Activated T-helper 2 cell treated with anti-CD3 and anti-CD28 coated beads, Interferon-gamma antibody, Interleukin-2, Interleukin-4, amounts not matched to agents 10 μg/mL and 5 μg/mL and 100 μg/mL, durations not matched to agents 14 hours and 24 hours and 36 hours (primary cell): ENCODE results near the gene MYBL2. TPM values are rescaled to one million over a fixed set of nuclear protein-coding genes. Genes with fewer than 3 reads are reported as not detected.
A peak's percentile ranks its signal among the peaks of the same experiment; 100 is the strongest.

Experiments used
- DNase-seq: peaks from one replicate; pipeline ENCODE4 v3.0.0; 2021; ENCODE audit warnings: low spot score
- H3K27ac Mint-ChIP-seq: one replicate; pipeline ENCODE4 v1.8.0; 2021; ENCODE audit warnings: mixed read lengths
- H3K27me3 Mint-ChIP-seq: one replicate; pipeline ENCODE4 v1.8.0; 2021; ENCODE audit warnings: low read depth, mixed read lengths
- H3K36me3 Mint-ChIP-seq: one replicate; pipeline ENCODE4 v1.8.0; 2021; ENCODE audit warnings: low read depth, mixed read lengths
- H3K4me1 Mint-ChIP-seq: one replicate; pipeline ENCODE4 v1.8.0; 2021; ENCODE audit warnings: low read depth, mixed read lengths
- H3K4me3 Mint-ChIP-seq: one replicate; pipeline ENCODE4 v1.8.0; 2021; ENCODE audit warnings: low read depth, mild to moderate bottlenecking, moderate library complexity, mixed read lengths
- H3K9me3 Mint-ChIP-seq: one replicate; pipeline ENCODE4 v1.8.0; 2021; ENCODE audit warnings: mixed read lengths
- intact Hi-C: fragments of 100-400 bp; cut with micrococcal nuclease; formaldehyde crosslinking; loops from one replicate; pipeline ENCODE4 v1.15.1; 2023
- total RNA-seq: library from RNA; stranded (reverse); gene quantifications from 2 replicates; pipeline ENCODE4 v1.2.3, GENCODE V29; 2022

Gene MYBL2
- total RNA-seq, 1 donor from 2014 or later: 88.6 TPM

DNA sequence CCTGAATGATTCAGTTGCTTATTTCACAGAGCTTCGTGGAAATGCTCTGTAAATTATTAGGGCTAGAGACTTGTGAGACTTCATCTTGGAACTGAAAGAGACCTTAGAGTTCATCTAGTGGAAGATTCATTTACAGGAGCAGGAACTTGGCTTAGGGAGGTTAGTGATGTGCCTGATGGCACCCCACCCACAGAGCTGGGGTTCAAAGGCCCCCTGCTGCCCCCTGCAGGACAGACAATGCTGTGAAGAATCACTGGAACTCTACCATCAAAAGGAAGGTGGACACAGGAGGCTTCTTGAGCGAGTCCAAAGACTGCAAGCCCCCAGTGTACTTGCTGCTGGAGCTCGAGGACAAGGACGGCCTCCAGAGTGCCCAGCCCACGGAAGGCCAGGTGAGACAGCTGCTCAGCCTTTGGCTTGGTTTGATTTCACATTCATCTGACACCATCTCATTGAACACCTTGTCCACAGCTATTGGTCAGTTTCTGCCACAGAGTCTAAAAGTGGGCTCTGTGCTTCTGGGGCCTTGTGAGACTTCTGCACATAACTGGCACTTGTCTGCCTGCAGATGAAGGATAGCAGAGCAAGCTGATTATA is 25.1 kb downstream of the MYBL2 start:
- intact Hi-C loops: loop anchor here (1.0 kb wide), 2 partner anchors 154 to 243 kb away; no protein-coding TSS in a partner anchor
- Mint-ChIP-seq H3K36me3 (peaks cover 29% of the 10 kb centered on the region), H3K27ac (no peak overlapping the region), H3K9me3 (no peaks in the 10 kb centered on the region), H3K4me3 (no peak overlapping the region), H3K27me3 (no peaks in the 10 kb centered on the region), H3K4me1 (peaks cover 4% of the 10 kb centered on the region)
- peak; percentile 41 for DNase-seq

DNA sequence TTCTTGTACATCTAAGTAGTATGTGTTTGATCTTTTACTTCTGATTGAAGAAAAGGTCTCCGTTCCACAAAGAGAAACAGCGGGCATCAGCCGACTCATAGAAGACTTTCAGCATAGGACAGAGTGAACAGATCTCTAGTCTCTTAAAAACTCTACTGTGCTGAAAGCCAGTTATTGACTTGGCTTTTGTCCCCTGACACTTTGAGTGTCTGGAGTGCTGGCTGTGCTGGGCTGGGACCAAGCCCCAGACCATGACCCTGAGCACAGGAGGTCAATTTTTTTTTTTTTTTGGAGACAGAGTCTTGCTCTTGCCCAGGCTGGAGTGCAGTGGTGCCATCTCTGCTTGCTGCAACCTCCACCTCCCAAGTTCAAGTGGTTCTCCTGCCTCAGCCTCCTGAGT is 27.8 kb downstream of the MYBL2 start:
- no peak overlapping the region for H3K4me3 Mint-ChIP-seq
- peaks cover 25% of the 10 kb centered on the region for H3K36me3 Mint-ChIP-seq
- intact Hi-C loops: no loop called here
- no peaks in the 10 kb centered on the region for H3K9me3 Mint-ChIP-seq
- peaks cover 4% of the 10 kb centered on the region for H3K4me1 Mint-ChIP-seq
- DNase-seq: no peak
- no peaks in the 10 kb centered on the region for H3K27me3 Mint-ChIP-seq
- no peak overlapping the region for H3K27ac Mint-ChIP-seq

DNA sequence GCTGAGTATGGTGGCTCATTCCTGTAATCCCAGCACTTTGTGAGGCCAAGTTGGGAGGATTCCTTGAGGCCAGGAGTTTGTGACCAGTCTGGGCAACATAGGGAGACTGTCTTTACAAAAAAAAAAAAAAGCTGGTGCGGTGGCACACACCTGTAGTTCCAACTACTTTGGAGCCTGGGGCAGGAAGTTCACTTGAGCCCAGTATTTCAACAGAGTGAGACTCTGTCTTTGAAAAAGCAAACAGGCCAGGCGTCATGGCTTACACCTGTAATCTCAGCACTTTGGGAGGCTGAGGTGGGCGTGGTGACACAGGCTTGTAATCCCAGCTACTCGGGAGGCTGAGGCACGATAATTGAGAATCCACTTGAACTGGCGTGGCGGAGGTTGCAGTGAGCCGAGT is 28.7 kb downstream of the MYBL2 start:
- intact Hi-C loops: no loop called here
- H3K9me3 Mint-ChIP-seq: no peaks in the 10 kb centered on the region

DNA sequence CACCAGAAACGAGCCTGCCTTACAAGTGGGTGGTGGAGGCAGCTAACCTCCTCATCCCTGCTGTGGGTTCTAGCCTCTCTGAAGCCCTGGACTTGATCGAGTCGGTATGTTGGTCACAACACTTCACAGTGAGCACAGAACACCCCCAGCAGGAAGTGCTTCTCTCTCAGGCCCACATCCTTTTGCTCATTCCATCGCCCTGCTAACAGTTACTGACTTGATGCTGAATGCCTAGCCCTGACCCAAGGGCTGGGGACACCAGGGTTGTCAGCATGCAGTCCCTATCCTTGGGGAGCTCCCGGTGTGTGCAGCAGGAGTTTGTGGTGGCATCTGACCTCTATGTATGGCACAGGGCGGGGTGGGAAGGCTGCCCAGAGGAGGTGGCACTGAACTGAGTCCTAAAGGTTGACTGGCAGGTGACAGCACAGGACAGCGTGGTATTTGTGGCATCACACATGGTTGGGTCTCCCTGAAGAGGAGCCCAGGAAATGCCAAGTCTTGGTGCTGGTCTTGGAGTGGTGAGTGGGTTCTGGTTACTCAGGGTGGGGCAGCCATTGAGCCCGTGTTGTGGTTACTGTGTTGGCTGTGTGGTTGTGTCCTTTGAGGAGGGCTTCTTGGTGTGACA is 33.1 kb downstream of the MYBL2 start:
- intact Hi-C loops: no loop called here
- H3K9me3 Mint-ChIP-seq: no peaks in the 10 kb centered on the region
- peak overlapping the region; percentile 30 for H3K27ac Mint-ChIP-seq
- H3K36me3 Mint-ChIP-seq: peaks cover 46% of the 10 kb centered on the region
- DNase-seq: no peak
- no peaks in the 10 kb centered on the region for H3K27me3 Mint-ChIP-seq
- no peaks in the 10 kb centered on the region for H3K4me1 Mint-ChIP-seq
- no peak overlapping the region for H3K4me3 Mint-ChIP-seq

More for the DNA sequence above, 28.7 kb downstream of the MYBL2 start:
- Mint-ChIP-seq H3K27ac (no peak overlapping the region), H3K4me3 (no peak overlapping the region), H3K4me1 (peaks cover 4% of the 10 kb centered on the region), H3K27me3 (no peaks in the 10 kb centered on the region), H3K36me3 (peaks cover 31% of the 10 kb centered on the region)
- no peak for DNase-seq

DNA sequence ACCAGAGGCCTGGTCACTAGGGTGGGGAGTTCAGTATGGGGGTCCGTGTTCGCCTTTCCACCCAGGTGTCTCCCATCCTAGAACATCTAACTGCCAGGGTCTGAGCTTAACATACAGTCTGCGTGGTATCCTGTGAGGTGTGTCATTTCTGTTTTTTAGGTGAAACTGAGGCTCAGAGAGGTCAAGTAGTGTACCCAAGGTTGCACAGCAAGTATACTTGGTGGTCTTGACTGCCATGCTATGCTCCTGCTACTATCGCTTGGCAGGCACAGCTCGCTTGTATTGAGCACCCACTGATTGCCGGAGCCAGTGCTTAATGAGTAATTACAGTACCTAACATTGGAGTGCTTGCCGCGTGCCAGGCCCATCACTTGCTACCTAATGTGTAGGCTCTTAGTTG is 33.7 kb downstream of the MYBL2 start:
- no peak overlapping the region for H3K27ac Mint-ChIP-seq
- H3K4me1 Mint-ChIP-seq: no peaks in the 10 kb centered on the region
- no peaks in the 10 kb centered on the region for H3K27me3 Mint-ChIP-seq
- intact Hi-C loops: no loop called here
- H3K36me3 Mint-ChIP-seq: peaks cover 46% of the 10 kb centered on the region
- no peak for DNase-seq
- no peak overlapping the region for H3K4me3 Mint-ChIP-seq
- no peaks in the 10 kb centered on the region for H3K9me3 Mint-ChIP-seq

DNA sequence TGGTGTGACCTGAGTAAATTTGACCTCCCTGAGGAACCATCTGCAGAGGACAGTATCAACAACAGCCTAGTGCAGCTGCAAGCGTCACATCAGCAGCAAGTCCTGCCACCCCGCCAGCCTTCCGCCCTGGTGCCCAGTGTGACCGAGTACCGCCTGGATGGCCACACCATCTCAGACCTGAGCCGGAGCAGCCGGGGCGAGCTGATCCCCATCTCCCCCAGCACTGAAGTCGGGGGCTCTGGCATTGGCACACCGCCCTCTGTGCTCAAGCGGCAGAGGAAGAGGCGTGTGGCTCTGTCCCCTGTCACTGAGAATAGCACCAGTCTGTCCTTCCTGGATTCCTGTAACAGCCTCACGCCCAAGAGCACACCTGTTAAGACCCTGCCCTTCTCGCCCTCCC is 35.6 kb downstream of the MYBL2 start:
- intact Hi-C loops: no loop called here
- Mint-ChIP-seq H3K4me3 (no peak overlapping the region), H3K27ac (no peak overlapping the region), H3K9me3 (no peaks in the 10 kb centered on the region), H3K27me3 (no peaks in the 10 kb centered on the region), H3K36me3 (peaks cover 57% of the 10 kb centered on the region), H3K4me1 (no peaks in the 10 kb centered on the region)
- DNase-seq: no peak

DNA sequence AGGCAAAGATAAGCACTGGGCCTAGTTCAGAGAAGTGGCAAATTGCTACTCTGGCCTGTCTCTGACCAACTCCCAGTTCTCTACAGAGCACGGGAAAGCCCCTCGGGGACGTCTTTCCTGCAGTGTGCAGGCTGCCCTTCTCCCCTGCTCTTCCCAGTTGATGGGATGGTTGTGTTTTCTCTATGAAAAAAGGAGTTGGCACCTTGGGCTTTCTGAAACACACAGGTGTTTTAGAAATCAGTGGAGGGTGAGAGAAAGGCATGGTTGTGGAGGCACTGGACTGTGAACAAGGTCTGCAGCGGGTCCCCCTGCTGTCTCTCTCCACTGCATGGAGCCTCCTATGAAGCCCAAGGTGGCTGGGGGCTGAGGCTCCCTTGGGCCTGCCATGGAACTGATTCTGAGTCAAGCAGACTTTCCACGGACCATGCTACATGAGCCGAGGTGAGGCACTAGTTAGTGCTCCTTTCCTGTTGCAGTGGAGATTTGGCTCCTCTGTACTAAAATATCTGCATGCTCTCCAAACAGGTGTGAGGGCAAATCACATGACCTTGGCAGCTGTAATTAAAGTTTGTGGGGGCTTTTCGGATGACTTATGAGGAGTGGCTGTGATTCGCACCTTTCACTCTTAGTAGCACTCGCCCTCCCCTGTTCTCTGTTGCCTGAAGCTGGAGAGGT is 43.6 kb downstream of the MYBL2 start:
- DNase-seq: no peak
- H3K4me3 Mint-ChIP-seq: no peak overlapping the region
- H3K27ac Mint-ChIP-seq: no peak overlapping the region
- intact Hi-C loops: no loop called here
- no peaks in the 10 kb centered on the region for H3K27me3 Mint-ChIP-seq
- peaks cover 49% of the 10 kb centered on the region for H3K36me3 Mint-ChIP-seq
- no peaks in the 10 kb centered on the region for H3K4me1 Mint-ChIP-seq
- H3K9me3 Mint-ChIP-seq: no peaks in the 10 kb centered on the region

DNA sequence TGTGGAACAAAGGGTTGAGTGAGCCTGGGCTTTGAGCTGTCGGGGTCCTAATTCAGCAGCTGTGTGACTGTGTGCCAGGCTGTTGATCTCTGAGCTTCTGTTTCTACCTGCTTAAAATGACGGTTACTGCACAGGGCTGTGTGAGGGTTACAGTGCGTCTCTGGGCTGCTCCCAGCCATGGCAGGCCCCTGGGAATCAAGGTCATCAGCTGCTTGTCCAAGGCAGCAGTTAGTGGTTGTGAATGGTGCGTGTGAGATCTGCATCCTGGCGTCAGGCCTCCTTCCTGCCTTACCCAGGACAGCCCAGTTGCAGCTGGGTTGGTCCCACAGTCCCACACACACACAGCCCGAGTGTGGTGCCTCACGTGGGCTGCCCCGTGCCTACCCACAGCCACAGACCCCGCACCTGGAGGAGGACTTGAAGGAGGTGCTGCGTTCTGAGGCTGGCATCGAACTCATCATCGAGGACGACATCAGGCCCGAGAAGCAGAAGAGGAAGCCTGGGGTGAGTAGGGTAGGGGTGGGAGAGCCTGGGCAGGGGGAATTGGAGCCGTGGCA is 44.3 kb downstream of the MYBL2 start:
- Mint-ChIP-seq H3K4me3 (no peak overlapping the region), H3K27ac (no peak overlapping the region), H3K27me3 (no peaks in the 10 kb centered on the region), H3K36me3 (peaks cover 46% of the 10 kb centered on the region), H3K9me3 (no peaks in the 10 kb centered on the region), H3K4me1 (no peaks in the 10 kb centered on the region)
- intact Hi-C loops: no loop called here
- no peak for DNase-seq

DNA sequence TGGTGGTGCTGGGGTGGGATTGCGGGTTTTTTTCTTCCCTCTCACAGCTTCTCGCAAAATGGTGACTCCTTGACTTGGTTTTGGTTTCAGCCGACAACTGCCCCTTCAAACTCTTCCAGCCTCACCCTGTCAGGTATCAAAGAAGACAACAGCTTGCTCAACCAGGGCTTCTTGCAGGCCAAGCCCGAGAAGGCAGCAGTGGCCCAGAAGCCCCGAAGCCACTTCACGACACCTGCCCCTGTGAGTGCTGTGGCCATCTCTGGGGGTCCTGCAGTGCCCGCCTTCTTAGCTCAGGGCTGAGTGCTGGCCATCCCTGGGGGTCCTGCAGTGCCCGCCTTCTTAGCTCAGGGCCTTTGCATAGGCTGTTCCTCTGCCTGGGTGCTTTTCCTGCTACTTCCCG is 48.1 kb downstream of the MYBL2 start:
- intact Hi-C loops: no loop called here
- Mint-ChIP-seq H3K27me3 (no peaks in the 10 kb centered on the region), H3K9me3 (no peaks in the 10 kb centered on the region), H3K36me3 (peaks cover 44% of the 10 kb centered on the region), H3K4me1 (peaks cover 2% of the 10 kb centered on the region), H3K27ac (peak overlapping the region; percentile 46), H3K4me3 (no peak overlapping the region)
- no peak for DNase-seq

DNA sequence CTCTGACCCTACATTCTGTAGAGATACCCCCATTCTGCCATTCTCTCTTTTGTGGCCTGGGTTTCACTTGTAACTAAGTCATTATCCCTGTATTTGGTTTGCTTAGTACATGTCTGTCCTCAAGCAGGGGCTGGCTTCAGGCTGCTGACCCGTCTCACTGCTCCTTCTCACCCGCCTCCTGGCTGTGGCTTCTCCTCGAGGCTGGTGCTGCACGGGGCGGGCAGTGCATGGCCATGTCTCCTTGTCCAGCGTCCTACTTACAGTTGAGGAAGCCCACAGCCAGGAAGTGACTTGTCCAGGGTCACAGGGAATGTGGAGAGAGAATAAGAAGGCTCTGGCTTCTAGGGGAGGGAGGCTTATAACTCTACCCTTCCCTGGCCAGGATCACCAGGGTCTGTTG is 48.6 kb downstream of the MYBL2 start:
- DNase-seq: no peak
- H3K4me1 Mint-ChIP-seq: peaks cover 2% of the 10 kb centered on the region
- H3K36me3 Mint-ChIP-seq: peaks cover 48% of the 10 kb centered on the region
- H3K27me3 Mint-ChIP-seq: no peaks in the 10 kb centered on the region
- H3K4me3 Mint-ChIP-seq: no peak overlapping the region
- H3K27ac Mint-ChIP-seq: no peak overlapping the region
- intact Hi-C loops: no loop called here
- no peaks in the 10 kb centered on the region for H3K9me3 Mint-ChIP-seq

DNA sequence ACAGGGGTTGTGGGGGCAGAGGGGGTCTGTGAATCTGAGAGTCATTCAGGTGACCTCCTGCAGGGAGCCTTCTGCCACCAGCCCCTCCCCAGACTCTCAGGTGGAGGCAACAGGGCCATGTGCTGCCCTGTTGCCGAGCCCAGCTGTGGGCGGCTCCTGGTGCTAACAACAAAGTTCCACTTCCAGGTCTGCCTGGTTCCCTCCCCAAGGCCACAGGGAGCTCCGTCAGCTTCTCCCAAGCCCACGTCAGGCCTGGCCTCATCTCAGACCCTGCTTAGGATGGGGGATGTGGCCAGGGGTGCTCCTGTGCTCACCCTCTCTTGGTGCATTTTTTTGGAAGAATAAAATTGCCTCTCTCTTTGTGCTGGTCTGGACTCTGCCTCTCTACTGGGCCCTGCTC is 49.2 kb downstream of the MYBL2 start:
- intact Hi-C loops: no loop called here
- Mint-ChIP-seq H3K9me3 (no peaks in the 10 kb centered on the region), H3K4me3 (no peak overlapping the region), H3K4me1 (peaks cover 2% of the 10 kb centered on the region), H3K36me3 (peaks cover 44% of the 10 kb centered on the region), H3K27ac (no peak overlapping the region), H3K27me3 (no peaks in the 10 kb centered on the region)
- DNase-seq: no peak

DNA sequence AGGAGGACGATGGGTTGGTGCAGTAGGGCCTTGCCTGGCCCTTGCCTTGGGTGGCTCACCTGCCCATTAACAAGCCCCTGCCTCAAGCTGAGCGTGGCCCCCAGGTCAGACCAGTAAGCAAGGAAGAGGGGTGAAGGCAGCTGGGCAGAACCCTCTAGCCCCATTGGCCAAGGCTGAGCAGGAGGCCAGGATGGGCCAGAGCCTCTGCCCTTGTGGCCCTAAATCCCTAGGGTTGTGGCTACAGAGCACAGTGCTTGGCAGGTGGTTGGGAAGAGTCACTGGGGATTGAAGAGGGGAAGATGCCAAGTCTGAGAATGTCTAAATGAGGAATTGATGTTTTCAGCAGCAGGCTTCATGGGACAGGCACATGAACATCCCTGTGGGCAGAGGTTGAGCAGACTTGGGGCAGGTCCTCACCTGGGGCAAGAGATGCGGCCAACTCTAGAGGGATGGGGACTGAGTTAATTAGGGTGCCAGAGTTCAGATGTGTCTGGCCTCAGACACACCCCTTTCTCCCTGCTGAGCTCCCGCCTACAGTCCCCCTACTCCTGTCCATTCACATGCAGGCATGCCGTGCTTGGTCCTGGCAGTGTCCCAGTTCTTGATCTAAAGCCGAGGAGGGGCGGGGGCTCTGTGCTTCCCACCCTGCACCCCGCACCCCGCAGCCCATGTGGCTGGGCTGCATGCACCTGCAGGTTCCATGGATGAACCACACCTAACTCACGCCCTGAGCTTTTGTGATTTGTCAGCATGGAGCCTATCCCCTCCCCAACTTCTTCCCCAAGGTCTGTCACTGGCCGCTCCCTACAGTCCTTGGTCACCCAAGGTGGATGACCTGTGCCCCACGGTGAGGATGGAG is 50.1 kb downstream of the MYBL2 start:
- DNase-seq: no peak
- peaks cover 42% of the 10 kb centered on the region for H3K36me3 Mint-ChIP-seq

More for the DNA sequence above, 50.1 kb downstream of the MYBL2 start:
- H3K4me1 Mint-ChIP-seq: peaks cover 4% of the 10 kb centered on the region
- no peak overlapping the region for H3K4me3 Mint-ChIP-seq
- H3K9me3 Mint-ChIP-seq: no peaks in the 10 kb centered on the region
- intact Hi-C loops: no loop called here
- H3K27ac Mint-ChIP-seq: no peak overlapping the region
- no peaks in the 10 kb centered on the region for H3K27me3 Mint-ChIP-seq
